Stimulated activated CD4-positive, alpha-beta T cell treated with anti-CD3 and anti-CD28 coated beads, Interleukin-4, amount 100 ng/mL, for 1 hour (primary cell): ENCODE data around the gene HLA-A.
A peak's percentile ranks its signal among the peaks of the same experiment; 100 is the strongest.
"Not testable (repeated sequence)": the region's sequence is repeated elsewhere in the genome, so short reads cannot be mapped to it uniquely, and the experiment has no call there.

Experiments
- DNase-seq: peaks from one replicate; pipeline ENCODE4 v3.0.0-alpha.2; 2020

The HLA-A gene

DNA sequence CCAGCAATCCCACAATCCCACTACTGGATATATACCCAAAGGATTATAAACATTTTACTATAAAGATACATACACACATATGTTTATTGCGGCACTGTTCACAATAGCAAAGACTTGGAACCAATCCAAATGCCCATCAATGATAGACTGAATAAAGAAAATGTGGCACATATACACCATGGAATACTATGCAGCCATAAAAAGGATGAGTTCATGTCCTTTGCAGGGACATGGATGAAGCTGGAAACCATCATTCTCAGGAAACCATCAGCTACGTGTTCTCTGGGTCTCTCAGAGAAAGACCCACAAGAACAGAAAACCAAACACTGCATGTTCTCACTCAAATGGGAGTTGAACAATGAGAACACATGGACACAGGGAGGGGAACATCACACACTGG lies 21.4 kb downstream of the HLA-A start:
- not testable (repeated sequence) for DNase-seq

DNA sequence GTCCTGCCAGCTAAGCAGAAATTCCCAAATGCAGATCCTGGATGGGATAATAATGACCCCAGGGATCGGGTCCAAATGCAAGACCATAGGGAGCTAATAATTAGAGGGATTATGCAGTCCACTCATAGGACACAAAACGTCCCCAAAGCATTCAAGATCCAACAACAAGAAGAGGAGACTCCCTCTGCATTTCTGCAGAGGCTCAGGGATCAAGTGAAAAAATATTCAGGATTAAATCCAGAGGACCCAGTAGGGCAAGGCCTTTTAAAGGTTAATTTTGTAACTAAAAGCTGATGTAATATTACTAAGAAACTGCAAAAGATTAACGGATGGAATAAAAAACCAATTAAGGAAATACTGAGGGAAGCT lies 22.2 kb downstream of the HLA-A start:
- DNase-seq, result no peak

DNA sequence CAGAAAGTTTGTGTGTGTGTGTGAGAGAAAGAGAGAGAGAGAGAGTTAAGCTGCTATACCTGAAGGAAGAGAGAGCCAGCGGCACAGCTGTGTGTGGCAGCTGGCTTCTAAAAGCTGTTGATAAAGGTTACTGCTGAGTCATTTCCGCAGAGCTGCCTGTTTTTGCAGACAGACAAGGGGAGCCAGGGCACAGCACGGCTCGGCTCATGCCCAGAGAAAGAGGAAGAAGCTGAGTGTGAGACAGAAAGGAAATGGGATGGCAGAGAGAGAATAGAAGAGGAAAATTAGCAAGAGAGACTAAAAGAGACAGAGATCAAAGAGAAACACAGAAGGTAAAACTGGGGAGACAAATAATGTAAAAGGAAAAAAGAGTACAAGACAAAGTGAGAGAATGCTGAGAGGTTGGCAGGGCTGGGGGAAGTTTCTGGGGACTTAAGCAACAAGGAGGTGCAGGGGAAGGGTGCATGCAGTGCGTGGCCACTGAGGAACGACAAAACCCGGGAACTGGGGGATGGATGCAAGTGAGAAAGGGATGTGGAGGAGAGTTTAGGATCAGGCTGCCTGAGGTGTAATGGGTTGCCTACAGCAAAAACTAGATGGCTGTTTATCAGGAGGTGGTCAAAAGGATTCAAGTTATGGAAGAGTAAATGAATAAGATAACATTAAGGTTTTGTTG lies 22.7 kb downstream of the HLA-A start:
- DNase-seq, result peak; percentile 66

DNA sequence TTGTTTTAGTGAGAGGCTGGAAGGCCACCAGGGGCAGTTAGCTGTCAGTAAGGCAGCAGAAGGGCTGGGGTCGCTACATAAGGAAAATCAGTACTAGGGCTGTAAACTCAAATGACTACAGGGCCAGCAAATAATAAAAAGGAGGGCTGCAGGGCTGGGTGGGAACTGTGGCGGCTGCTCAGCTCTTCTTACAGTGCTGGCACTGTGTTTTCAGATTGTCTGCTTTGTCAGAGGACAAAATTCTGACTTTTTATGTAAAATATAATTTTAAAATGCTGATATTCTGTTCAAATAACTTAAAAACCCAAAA lies 23.2 kb downstream of the HLA-A start:
- DNase-seq, result no peak

DNA sequence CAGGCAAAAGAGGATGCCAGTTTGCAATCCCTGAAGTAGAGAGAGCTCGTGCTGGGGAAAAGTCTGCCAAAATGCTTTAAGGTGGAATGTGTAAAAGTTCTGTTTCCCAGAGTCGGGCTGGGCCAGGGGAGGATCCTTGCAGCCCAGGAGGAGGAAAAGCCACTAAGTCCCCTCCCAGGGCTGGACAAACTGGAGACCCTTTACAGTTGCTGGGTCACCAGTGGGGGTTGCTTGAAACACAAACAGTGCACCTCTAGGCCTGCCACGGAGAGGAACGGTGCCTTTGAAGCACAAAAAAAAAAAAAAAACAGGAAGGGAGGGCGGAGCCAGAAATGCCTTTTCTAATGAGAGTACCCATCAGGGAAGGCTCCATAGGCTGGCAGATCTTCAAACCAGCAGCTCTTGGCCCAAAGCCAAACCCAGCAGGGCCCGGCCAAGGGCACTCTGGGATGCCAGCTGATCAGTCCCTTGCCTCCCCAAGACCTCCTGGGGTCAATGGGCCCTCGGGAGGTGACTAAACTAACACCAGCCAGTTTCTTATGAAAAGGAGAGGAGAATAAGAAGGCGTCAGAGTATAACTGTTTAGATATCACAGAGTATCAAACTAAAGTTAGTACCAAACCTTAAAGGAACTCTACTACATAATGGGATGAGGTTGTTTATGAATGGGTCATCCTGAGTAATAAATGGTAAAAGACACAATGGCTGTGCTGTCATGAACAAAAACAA lies 23.7 kb downstream of the HLA-A start:
- peak; percentile 34 for DNase-seq

DNA sequence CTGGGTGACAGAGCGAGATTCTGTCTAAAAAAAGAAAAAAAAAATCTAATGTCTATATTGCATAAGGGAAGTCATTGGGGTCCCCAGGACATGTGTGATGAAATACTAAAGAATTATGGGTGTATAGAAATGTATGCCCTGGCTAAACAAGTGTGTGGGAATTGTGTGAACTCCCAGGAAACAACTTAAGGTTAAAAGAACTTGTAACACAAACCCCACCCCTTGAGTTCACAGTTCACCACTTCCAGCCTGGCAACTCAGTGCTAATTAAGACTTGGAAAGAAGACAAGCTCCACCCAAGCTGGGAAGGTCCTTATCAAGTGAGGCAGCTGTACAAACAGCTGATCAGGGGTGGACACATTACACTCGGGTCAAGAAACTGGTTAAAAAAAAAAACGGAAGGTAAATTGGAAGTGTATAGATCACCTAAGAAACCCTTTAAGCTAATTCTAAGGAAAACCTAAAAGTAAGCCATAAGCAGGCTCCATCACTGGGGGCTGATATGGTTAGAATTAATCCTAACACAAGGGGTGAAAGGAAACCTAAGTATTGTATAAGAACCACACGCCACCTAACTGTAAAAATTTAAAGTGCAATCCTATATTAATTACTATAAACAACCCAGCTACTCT lies 25.2 kb downstream of the HLA-A start:
- no peak for DNase-seq

DNA sequence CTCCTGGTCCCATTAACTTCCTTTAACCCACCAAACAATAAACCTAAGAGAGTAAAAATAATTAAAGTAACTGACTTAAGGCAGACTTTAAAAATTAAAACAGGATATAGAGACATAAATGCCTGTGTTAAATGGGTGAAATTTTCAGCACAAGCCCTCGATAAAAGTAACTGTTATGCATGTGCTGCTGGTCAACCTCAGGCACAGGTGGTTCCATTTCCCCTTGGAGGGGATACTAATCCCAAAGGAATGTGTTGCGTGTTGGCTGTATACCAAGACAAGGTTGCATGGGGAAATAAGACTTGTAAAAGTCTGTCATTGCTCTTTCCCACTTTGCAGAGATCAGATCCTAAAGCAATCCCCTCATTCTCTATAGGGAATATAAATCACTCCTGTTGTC lies 25.8 kb downstream of the HLA-A start:
- no peak for DNase-seq

DNA sequence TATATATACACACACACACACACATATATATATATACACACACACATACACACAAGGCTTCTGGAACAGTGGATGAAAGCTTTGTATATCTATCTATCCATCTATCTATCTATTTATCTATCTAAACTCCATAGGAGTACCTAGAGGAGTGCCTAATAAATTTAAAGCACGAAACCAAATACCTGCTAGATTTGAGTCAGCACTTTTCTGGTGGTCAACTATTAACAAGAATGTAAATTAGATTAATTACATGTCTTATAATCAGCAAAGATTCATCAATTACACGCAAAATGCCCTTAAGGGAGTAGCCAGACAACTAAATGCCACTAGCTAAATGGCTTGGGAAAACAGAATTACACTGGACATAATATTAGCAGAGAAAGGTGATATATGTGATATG lies 26.6 kb downstream of the HLA-A start:
- no peak for DNase-seq

DNA sequence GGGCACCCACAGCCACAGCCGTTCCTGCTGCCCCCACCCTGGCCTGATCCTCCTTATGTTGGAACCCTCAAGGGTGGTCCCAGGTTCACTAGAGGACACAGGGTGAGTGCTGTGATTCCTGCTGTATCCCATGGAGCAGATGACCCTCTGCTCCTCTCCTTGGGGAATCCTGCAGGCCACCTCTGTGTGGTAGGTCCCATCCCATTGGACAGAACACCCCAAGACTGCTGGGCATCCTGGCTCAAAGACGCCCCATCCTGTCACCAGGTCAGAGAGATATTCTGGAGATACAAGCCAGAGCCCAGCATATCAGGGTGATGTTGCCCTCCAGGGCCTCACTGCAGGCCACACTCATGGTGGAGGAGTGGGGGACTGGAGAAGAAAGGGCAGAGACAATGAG lies 28.4 kb downstream of the HLA-A start:
- no peak for DNase-seq

DNA sequence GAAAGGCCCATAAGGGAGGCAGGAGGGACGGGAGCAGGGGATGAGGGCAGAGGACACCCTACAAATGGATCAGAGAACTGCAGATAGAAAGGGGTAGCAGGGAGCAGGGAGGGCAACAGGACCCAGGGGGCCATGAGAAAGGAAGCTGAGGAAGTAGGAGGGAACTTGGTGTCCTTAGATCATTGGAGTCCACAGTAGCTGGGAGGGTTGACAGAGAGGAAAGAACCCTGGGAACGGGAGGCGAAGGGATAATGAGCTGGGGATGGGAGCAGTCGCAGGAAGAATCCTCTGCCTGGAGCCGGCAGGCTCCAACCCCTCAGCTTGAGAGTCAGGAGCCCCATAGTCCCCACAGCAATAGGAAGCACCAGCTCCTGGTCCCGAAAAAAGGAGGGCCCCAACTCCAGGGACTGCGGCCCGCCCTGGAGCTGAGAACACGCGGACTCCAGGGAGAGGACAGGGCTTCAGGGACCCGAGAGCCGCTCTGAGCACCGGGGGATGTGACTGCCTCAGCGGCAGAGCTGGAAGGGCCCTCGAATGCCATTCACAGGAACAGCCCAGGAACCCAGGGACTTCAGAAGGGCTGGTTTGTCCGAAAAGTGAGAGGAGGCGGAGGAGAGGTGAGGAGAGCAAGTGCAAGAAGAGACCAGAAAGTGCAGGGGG lies 32.7 kb downstream of the HLA-A start:
- no peak for DNase-seq

DNA sequence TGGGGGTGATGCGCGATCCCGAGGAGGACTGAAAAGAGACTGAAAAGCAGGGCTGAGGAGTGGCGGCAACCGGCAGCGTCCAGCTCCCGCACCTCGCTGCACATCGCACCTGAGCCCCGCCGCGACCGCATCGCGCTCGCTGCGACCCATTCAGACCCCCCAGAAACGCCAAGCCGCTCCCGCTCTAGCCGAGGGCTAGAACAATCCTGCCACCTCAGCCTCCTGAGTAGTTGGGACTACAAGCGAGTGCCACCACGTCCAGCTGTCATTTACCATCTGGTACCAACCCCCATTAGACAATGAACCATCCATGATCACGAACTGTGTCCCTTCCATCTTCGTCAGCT lies 33.2 kb downstream of the HLA-A start:
- no peak for DNase-seq

DNA sequence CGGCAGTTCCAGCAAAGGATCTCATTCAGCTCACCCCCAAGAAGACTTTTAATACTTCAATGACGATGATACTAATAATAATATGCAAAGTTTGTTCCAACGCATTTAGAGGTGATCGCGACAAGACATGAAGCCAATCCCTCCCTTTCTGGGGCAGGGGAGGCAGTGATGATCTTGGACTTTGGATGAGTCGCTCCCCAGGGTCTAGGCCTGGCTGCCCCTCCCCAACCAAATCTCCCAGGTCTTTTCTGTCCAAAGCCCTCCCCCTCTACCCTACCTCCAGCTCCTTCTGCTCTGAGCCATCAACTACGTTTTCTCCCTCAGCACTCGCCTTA lies 33.9 kb downstream of the HLA-A start:
- DNase-seq, result no peak

DNA sequence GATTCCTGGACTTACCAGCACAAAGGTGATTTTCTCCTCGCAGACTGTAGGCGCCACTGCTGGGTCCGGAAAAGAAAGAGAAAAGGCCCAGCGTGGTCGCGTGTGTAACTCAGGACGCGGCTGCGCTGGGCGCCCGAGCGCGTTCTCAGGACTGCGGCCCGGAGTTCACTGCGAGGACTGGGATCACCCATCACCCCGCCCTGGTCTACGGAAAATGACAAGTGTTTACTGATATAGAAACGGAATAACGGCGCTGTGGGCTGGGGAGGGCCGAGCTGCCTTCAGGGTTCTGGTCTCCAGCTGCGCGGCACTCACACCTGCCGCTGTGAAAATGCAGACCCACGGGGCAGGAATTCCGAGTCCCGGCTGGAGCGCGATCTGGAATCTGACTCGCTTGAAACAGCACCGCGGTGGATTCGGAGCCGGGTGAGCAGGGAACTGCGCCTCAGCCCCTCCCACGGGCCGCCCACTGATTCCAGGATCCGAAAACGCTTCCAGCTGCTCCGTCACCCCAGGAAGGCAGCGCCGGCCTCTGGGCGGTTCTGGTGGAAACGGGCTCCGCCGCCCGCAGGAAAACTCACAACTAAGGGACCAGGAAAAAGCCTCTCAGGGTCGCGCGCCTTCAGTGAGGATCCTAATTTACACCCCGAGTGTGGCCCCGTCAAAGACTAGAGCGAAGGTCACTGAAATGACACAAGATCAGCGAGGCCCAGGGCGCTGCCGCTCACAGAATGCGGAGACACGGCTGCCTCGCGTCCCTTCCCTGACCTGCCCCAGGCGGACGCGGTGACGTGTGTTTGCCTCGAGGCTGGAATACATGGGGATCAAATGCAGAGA lies 34.5 kb downstream of the HLA-A start:
- peak; percentile 53 for DNase-seq

DNA sequence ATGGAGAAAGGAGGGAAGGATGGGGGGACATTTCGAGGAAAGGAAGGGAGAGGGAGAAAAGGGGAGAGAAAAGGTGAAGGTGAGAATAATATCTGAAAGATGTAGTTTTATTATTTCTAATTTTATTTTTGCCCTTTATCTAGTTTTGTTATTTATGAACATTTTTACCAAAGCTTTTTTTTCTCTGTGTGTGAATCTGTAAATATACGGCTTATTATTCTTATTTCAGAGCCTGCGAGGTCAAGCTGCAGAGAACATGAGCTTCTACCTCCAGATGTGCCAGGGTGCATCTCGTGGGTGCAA lies 35.0 kb downstream of the HLA-A start:
- no peak for DNase-seq

DNA sequence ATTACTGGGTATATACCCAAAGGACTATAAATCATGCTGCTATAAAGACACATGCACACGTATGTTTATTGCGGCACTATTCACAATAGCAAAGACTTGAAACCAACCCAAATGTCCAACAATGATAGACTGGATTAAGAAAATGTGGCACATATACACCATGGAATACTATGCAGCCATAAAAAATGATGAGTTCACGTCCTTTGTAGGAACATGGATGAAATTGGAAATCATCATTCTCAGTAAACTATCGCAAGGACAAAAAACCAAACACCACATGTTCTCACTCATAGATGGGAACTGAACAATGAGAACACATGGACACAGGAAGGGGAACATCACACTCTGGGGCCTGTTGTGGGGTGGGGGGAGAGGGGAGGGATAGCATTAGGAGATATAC lies 37.7 kb downstream of the HLA-A start:
- DNase-seq, result not testable (repeated sequence)

DNA sequence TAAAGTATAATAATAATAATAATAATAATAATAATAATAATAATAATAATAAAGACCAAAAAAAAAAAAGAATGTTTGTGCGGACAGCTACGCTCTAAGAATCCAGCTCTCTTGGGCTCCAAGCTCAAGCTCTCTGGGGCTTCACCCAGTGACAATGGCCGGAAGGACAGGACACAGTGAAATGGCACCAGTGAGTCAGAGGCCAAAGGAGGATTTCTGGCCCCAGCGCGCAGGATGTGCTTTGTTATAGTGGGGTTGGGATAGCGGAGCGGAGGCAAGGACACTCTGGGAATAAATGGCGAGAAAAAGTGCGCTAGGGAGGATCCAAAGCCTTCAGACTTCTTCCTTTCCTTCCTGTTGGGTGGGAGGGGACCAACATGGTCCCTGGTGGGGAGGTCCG lies 38.2 kb downstream of the HLA-A start:
- no peak for DNase-seq

DNA sequence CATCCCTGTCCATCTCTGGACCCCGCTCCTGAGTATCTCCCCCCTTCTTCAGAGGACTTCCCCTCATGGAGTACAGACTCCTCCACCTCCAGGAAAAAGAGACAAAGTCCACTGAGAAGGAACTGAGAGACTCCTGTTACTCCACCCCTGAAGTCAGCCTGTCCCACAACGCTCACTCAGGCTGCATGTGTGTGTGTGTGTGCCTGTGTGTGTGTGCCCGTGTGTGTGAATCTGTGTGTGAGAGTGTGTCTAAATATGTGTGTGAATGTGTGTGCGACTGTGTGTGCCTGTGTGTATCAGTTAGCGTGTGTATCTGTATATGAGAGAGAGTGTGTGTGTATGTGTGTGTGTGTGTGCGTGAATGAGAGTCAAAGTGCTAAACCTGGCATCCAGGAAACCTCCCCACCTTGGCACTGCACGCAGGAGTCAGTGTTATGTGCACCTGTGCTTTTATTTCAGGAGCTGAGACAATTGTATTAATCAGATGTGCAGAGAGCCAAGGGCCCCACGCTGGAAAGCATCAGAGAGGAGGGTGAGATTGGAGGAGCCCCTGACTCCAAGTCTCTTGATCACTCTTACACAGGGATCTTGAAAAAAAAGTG lies 39.0 kb downstream of the HLA-A start:
- DNase-seq, result no peak

DNA sequence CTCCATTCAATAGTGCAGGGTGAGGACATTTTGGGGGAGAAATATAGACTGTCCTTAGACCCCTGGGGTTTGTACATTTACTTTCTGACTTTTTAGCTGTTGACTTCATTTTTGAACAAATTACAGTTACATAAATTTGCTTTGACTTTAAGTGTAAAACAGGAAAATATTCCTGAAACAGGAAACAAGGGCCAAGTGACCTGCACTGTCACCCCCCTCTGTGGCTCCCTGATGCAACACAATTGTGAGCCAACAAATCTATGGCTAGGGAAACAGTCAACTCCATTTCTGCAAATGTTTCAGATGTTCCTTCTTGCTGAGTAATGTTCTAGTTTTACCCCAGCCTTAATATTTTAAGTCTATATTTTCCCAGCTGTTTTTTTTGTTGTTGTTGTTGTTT lies 39.8 kb downstream of the HLA-A start:
- no peak for DNase-seq

DNA sequence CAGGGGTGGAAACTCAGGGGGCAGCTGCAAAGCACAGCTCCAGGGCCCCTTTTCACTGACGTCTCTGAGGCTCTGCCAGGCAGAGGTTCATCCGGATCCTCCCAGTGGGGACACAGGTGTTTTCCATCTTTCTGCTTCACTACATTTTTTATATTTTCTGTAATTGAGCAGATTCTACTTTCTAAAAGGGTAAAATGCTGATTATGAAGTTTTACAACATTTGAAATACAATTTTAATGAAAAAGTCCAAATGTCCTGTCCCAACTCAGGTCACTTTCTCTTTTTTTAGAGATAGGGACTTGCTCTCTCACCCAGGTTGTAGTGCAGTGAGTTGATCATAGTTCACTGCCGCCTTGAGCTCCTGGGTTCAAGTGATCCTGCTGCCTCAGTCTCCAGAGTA lies 41.9 kb downstream of the HLA-A start:
- DNase-seq, result no peak

DNA sequence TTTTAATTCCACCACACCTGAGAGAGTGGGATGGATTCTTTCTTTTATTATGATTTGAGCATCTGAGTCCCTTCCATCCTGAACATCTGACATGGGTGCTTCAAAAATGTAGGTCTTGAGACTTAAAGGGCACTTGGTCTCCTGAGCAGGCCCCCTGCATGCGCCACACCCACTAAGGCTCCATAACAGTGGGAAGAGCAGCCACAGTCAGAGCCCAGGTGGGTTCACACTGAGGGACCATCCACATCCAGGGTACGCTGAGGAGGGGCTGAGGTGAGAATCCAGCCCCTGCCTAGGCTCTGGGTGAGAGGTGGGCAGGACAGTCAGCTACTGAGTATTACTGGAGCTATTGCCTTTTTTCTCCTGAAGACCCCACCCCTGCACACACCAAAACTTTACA lies 42.7 kb downstream of the HLA-A start:
- DNase-seq, result no peak

DNA sequence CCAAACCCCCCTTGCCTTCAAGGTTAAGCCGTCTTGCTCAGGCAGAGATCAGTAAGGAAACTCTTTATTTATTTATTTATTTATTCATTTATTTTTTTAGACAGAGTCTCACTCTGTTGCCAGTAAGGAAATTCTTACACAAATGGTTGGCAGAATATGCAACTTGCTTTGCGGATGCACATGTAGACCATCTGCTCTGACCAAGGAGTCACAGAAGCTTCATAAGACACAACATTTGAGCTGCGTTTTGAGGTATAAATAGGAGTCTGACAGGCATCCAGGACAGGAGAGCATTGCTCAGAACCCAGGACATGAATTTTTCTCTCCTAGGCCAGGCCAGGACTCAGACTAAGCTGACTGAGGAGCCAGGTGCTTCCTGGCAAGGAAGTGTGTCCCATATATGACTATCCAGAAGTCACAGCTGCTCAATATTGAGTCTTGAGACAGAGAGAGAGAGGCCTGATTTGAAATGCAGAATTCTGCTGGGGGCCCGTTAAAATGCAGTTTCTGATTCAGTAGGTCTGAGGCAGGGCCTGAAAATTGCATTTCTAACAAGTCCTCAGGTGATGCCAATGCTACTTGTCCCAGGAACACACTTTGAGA lies 43.9 kb downstream of the HLA-A start:
- no peak for DNase-seq

DNA sequence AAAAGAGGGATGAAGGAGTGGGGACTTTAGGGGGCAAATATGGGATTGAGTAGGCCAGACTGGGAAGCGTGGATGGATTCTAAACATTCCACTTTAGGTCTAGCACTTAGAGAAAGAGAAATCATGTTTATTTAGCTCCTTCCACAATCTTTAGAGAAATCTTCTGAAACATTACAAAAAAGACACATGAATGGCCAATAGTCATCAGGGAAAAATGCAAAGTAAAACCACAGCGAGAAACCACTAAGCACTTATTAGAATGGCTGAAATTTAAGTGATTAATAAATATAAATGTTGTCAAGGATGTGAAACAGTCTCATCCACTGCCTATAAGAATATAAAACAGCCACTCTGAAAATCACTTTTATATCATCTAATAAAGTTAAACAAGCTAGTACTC lies 46.9 kb downstream of the HLA-A start:
- no peak for DNase-seq

DNA sequence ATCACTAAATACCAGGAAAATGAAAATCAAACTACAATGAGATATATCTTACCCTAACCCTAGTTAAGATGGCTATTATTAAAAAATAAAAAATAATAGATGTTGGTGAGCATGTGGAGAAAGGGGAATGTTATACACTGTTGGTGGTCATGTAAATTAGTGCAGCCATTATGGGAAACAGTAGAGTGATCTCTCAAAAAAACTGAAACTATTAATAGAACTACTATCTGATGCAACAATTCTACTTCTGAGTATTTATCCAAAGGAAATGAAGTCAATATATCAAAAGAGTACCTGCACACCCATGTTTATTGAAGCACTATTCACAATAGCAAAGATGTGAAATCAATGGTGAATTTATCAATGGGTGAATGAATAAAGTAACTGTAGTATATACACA lies 48.6 kb downstream of the HLA-A start:
- DNase-seq, result no peak
